GM21786 (cell line): ENCODE measurements around the gene CNGB1.
"Not testable (repeated sequence)": the region's sequence is repeated elsewhere in the genome, so short reads cannot be mapped to it uniquely, and the experiment has no call there.

ENCODE experiments used
- ATAC-seq: cut with Tn5 transposase; IDR thresholded peaks from one replicate; pipeline ENCODE4 v1.9.1; 2021; ENCODE audit not compliant: unreplicated experiment

Gene CNGB1

GRCh38 chr16:57997528-57998265 is 26.8 kb upstream of the CNGB1 start:
- ATAC-seq, result no peak

DNA sequence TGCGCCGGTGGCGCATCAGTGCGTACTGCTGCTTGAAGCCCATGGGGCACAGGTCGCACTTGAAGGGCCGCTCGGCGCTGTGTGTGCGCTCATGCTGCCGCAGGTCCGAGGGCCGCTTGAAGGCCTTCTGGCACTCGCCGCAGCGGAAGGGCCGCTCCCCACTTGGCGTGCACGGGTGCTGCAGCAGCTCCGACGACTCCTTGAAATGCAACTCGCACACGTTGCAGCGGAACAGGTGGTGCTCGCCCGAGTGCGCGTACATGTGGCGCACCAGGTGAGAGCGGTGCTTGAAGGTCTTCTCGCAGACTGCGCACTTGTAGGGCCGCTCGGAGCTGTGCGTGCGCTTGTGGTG is 26.2 kb upstream of the CNGB1 start:
- ATAC-seq, result no peak

- ATAC-seq, result no peak
These were observed 25.7 kb upstream of the CNGB1 start for GRCh38 chr16:57996406-57997175.

- no peak for ATAC-seq
These were observed 24.9 kb upstream of the CNGB1 start for GRCh38 chr16:57995721-57996405.

DNA sequence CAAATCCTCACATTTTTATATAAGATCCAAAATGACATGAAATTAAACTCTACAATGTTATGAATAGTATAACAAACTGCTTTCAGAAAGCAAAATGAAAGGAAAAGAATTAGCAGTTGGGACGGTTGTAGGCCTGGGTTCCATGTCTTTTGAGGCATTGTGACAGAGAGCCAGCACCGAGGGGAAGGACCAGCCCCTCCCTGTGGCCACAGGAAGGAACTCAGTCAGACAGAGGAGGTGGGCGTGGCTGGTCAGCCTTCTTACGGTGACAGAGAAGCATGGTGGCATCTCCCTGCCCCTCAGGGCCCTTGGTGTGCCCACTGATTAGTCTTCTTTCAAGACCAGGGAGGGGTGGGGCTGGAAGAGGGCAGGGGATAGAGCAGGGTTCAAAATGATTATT is 23.9 kb upstream of the CNGB1 start:
- peak; percentile 59 for ATAC-seq

GRCh38 chr16:57994361-57994760 is 23.4 kb upstream of the CNGB1 start:
- ATAC-seq, result no peak

- no peak for ATAC-seq
These were observed 23.0 kb upstream of the CNGB1 start for GRCh38 chr16:57993897-57994296.

- no peak for ATAC-seq
These were observed 22.5 kb upstream of the CNGB1 start for GRCh38 chr16:57993438-57993837.

GRCh38 chr16:57992084-57992483 is 21.2 kb upstream of the CNGB1 start:
- ATAC-seq, result no peak

GRCh38 chr16:57991551-57992059 is 20.7 kb upstream of the CNGB1 start:
- no peak for ATAC-seq

DNA sequence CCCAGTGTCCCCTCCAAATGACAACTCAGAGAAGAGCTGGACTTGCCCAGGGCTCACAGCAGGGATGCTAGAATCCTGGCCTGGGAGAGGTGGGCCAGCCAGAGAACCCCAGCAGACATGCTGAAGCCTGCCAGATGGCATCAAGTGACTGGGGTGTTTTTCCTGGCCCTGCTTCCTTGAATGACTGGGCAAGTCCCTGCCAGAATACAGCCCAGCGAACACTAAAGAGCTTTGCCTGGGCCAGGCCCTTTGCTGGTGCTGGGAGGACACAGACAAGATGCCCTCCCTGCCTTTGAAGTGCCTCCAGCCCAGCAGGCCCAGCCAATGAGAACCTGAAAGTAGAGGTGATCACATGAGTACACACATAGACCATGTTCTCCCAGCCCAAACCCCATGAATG is 18.0 kb upstream of the CNGB1 start:
- ATAC-seq, result no peak

DNA sequence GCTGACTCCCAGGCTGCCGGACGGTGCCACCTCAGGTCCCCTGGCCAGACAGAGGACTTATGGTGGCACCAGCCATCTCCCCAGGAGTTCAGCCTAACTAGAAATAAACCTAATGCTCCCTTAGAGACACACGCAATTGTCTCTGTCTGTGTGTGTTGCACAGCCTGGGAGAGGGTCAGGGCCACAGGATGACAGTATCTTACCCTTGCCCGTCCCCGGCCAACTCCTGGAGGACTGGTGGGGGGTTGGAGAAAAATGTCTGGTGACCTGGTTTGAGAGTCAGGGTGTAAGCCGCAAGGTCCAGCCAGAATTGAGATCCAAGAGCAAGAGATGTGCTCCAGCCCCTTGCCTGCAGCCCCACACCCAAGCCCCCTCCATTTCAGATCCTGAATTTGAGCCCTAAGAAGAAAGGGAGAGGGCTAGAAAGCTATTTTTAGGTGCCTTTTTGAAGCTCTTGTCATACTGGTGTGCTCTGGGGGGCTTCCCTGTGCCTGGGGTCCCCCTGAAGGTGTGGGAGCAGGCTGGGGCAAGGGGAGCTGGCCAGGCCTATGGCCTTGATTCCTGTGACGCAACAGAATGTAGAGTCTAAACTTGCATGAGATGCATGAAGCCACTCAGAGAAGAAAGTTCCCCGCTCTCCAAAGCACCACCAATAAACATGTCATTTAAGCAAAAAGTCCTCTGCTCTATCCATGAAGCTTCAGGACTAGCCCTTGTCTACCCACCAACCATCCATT is 16.7 kb upstream of the CNGB1 start:
- no peak for ATAC-seq

DNA sequence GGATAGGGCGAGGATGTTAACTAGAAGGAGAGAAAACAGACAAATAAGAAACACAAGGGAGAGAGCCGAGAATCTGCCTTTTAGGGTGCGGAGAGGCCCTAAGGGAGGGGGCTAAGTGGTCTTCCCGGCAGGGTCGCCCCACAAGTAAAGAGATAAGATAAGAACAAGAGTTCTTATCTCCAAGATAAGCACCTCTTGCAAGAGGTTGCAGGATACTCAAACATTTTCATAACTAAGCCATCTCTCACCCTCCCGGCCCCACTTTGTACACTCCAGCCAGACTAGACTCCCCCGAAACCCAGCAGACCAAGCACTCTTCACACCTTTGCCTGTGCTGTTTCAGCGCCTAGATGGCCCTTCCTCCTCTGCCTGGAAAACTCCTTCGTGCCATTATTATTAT is 15.3 kb upstream of the CNGB1 start:
- ATAC-seq, result no peak

DNA sequence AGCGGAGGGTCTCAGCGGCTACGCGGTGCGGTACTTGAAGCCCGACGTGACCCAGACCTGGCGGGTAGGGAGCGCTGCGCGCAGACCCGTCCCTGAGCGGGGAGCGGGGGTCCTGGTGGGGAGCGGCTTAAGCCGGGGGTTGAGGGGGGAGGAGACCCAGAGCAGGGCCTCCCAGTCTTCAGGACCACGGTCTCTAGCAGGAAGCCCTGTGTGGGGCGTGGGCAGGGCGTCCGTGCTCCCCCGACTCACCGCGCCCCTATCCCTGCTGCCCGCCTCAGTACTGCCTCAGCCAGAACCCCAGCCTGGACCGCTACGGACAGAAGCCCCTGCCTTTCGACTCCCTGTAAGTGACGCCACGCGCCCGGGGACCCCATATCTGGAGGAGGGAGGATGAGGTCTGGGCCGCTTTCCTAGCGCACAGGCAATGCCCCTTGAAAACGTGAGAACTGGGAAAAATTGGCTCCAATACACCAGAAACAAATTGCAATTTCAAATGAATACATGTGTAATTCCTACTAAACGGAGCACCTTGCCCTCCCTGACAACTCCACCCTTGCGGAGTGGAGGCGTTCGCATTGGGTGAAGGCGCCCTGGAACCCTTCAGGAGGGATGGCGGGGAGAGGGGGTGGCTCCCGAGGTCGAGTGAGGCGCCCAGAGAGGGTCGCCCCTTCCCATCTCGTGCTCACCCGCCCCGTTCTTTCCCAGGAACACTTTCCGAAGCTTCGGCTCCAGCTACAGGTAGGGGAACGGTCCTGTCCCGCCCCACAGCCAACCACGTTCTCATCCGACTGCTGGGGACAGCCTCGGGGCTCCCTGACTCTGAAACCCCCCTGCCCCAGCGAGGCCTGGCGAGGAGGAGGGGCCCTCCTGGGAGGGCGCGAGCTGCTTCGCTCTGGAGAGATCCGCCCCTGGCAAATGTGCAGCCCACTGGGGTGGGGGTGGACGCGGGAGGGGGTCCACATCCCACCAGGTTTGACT is 14.6 kb upstream of the CNGB1 start:
- no peak for ATAC-seq

- peak; percentile 63 for ATAC-seq
These were observed 13.7 kb upstream of the CNGB1 start for GRCh38 chr16:57984443-57985203.

- ATAC-seq, result no peak
These were observed 11.5 kb upstream of the CNGB1 start for GRCh38 chr16:57982385-57982784.

GRCh38 chr16:57981636-57982035 is 10.7 kb upstream of the CNGB1 start:
- ATAC-seq, result no peak

- no peak for ATAC-seq
These were observed 8.2 kb upstream of the CNGB1 start for GRCh38 chr16:57979006-57979585.

DNA sequence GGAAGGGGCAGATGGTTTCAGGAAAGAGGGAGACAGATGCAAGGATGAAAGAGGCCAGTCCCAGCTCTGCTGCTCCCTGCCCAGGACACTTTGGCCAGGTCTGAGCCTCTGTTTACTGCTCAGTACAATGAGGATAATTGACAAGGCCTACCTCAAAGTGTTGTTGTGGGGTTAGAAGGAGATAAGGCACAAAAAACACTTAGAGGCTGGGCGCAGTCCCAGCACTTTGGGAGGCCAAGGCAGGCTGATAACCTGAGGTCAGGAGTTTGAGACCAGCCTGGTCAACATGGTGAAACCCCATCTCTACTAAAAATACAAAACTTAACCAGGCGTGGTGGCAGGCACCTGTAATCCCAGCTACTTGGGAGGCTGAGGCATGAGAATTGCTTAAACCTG is 7.1 kb upstream of the CNGB1 start:
- not testable (repeated sequence) for ATAC-seq
